HCT116 (cell line): ENCODE measurements around the gene OR6J1. TPM values are rescaled to one million over a fixed set of nuclear protein-coding genes. Genes with fewer than 3 reads are reported as not detected.

ENCODE experiments used
- ATAC-seq: fragments of 200-7000 bp; cut with Tn5 transposase; 2 replicates; pipeline ENCODE4 v1.9.1; 2020; ENCODE audit warnings: mild to moderate bottlenecking, moderate library complexity
- BruUV-seq: library from RNA; stranded (reverse); fragments of 400-500 nt; replicated peaks from 2 replicates; lab custom pipeline; 2021; lab: Mats Ljungman, UMichigan
- CTCF ChIA-PET: fragments of 300-600 bp; sonication (Branson Sonifier 250); formaldehyde crosslinking; loops from one replicate; lab custom pipeline; 2021; ENCODE audit warnings: antibody characterized with exemption; lab: Charles Lee
- POLR2A ChIA-PET: fragments of 300-600, 350-600 bp; sonication (Branson Sonifier 250); formaldehyde crosslinking; loops from one replicate; lab custom pipeline; 2021; ENCODE audit warnings: antibody characterized with exemption; lab: Charles Lee
- RAD21 ChIA-PET, 2 experiments: fragments of 300-600 bp; sonication (Branson Sonifier 250); formaldehyde crosslinking; loops; one replicate each; lab custom pipeline; 2023; ENCODE audit warnings: low total read pairs in 2 of 2; ENCODE audit not compliant: uncharacterized antibody in 2 of 2, unreplicated experiment in 2 of 2, low non-redundant PET in 1 of 2; lab: Charles Lee
- DNase-seq: peaks from one replicate; pipeline ENCODE4 v3.0.0-alpha.2; 2010; ENCODE audit warnings: low read depth, low spot score
- H2AFZ ChIP-seq: fragments of 200-600 bp; shearing (Covaris generic), sonication (generic); 2 replicates; pipeline ENCODE4 v1.6.1; 2017; ENCODE audit warnings: low read depth, mixed run types, mixed read lengths, antibody characterized with exemption, low read length; ENCODE audit not compliant: poor library complexity, severe bottlenecking
- H3K27ac ChIP-seq: 2 replicates; pipeline ENCODE4 v1.5.1; 2012; ENCODE audit warnings: low read depth, low read length
- H3K27me3 ChIP-seq: fragments of 200-600 bp; sonication (generic); 2 replicates; pipeline ENCODE4 v1.6.1; 2016; ENCODE audit warnings: mixed run types, low read length, mixed read lengths; ENCODE audit not compliant: insufficient read depth
- H3K36me3 ChIP-seq, 2 experiments: fragments of 200-500 bp in 1 of 2; fragments of 200-600 bp in 1 of 2; sonication (Bioruptor generic) in 1 of 2; sonication (generic) in 1 of 2; 2 replicates each; pipeline versions ENCODE4 v1.5.1 to v1.6.1; 2014 to 2016; ENCODE audit warnings: low read length in 2 of 2, inconsistent platforms in 1 of 2, mixed read lengths in 1 of 2, mixed run types in 1 of 2; ENCODE audit not compliant: insufficient read depth in 2 of 2, control insufficient read depth in 1 of 2
- H3K4me1 ChIP-seq, 2 experiments: fragments of 200-600 bp in 1 of 2; sonication (generic) in 1 of 2; 2 replicates each; pipeline versions ENCODE4 v1.5.1 to v1.6.1; 2012 to 2017; ENCODE audit warnings: low read length in 2 of 2, inconsistent platforms in 1 of 2, mild to moderate bottlenecking in 1 of 2, mixed read lengths in 1 of 2, mixed run types in 1 of 2, moderate library complexity in 1 of 2; ENCODE audit not compliant: insufficient read depth in 2 of 2, control insufficient read depth in 1 of 2
- H3K4me2 ChIP-seq: fragments of 200-600 bp; sonication (generic); 2 replicates; pipeline ENCODE4 v1.6.1; 2017; ENCODE audit warnings: mixed run types, low read length, mixed read lengths
- H3K4me3 ChIP-seq, 2 experiments: fragments of 200-600 bp in 1 of 2; sonication (generic) in 1 of 2; replicated peaks in 1 of 2; 2 replicates each; pipeline ENCODE4 v1.5.1; 2011 to 2016; ENCODE audit warnings: low read length in 2 of 2, control low read depth in 1 of 2, low read depth in 1 of 2, mild to moderate bottlenecking in 1 of 2, mixed read lengths in 1 of 2, mixed run types in 1 of 2
- H3K79me2 ChIP-seq: fragments of 200-600 bp; sonication (generic); 2 replicates; pipeline ENCODE4 v1.6.1; 2017; ENCODE audit warnings: mild to moderate bottlenecking, mixed run types, low read length, moderate library complexity, mixed read lengths; ENCODE audit not compliant: insufficient read depth
- H3K9ac ChIP-seq: fragments of 200-600 bp; sonication (generic); 2 replicates; pipeline ENCODE4 v1.6.1; 2016; ENCODE audit warnings: low read length, mixed read lengths
- H3K9me2 ChIP-seq: fragments of 200-600 bp; sonication (generic), shearing (Covaris generic); 2 replicates; pipeline ENCODE4 v1.6.1; 2017; ENCODE audit warnings: mixed run types, mild to moderate bottlenecking, moderate library complexity; ENCODE audit not compliant: insufficient read depth
- H3K9me3 ChIP-seq, 2 experiments: fragments of 200-500 bp in 1 of 2; fragments of 200-600 bp in 1 of 2; sonication (Bioruptor generic) in 1 of 2; sonication (generic) in 1 of 2; 2 replicates each; pipeline ENCODE4 v1.6.1; 2014 to 2017; ENCODE audit warnings: low read length in 2 of 2, mixed read lengths in 2 of 2, inconsistent platforms in 1 of 2, low read depth in 1 of 2, mild to moderate bottlenecking in 1 of 2, mixed run types in 1 of 2, moderate library complexity in 1 of 2; ENCODE audit not compliant: control insufficient read depth in 1 of 2, insufficient read depth in 1 of 2
- H4K20me1 ChIP-seq: fragments of 200-600 bp; sonication (generic), shearing (Covaris generic); 2 replicates; pipeline ENCODE4 v1.6.1; 2017; ENCODE audit warnings: mixed run types, mild to moderate bottlenecking, moderate library complexity; ENCODE audit not compliant: insufficient read depth
- RAD21 ChIP-seq: IDR thresholded peaks from 2 replicates; pipeline ENCODE4 v1.6.1; 2012; ENCODE audit warnings: low read depth, mild to moderate bottlenecking
- SIN3A ChIP-seq: IDR thresholded peaks from 2 replicates; pipeline ENCODE4 v1.6.1; 2012; ENCODE audit warnings: low read depth
- intact Hi-C: fragments of 100-400 bp; cut with micrococcal nuclease; formaldehyde crosslinking; loops from 2 replicates; pipeline ENCODE4 v1.10.0; 2022
- total RNA-seq: library from RNA; stranded (reverse); gene quantifications from one replicate; pipeline ENCODE4 v1.2.1, GENCODE V29; 2021; ENCODE audit not compliant: unreplicated experiment
- TF ChIP-seq, protein P1 (sequence below), 3 experiments: fragments of 200-600 bp in 1 of 3; sonication (generic) in 1 of 3; IDR thresholded peaks in 2 of 3; conservative IDR thresholded peaks in 1 of 3; 2 replicates each; pipeline ENCODE4 v1.5.1; 2012 to 2017; ENCODE audit warnings: low read depth in 2 of 3, low read length in 2 of 3, antibody characterized with exemption in 1 of 3, borderline replicate concordance in 1 of 3, control low read depth in 1 of 3, mild to moderate bottlenecking in 1 of 3, mixed read lengths in 1 of 3, mixed run types in 1 of 3, moderate library complexity in 1 of 3; ENCODE audit not compliant: insufficient read depth in 1 of 3
- TF ChIP-seq, protein P2 (sequence below): IDR thresholded peaks from 2 replicates; pipeline ENCODE4 v1.6.1; 2012; ENCODE audit warnings: low read depth

The OR6J1 gene
- total RNA-seq, 1 experiment from 2014 or later, result not detected

DNA sequence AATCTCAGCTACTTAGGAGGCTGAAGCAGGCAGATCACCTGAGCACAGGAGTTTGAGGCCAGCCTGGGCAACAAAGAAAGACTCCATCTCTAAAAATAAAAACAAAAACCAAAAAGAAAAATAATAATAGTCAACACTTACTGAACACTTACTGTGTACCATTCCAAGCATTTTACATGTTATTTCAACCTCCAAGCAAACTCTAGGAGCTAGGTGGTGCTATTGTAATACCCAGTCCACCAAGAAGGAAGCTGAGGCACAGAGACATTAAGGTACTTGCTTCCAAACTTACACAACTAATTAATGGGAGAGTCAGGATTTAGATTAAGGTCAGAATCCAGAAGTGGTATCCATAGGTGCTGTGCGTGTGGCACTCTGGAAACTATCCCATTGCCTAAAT is 13.7 kb upstream of the OR6J1 start:
- no peaks in the 10 kb centered on the region for H3K36me3 ChIP-seq
- RAD21 ChIA-PET, result interaction anchor here (0.6 to 1.1 kb wide), 4 partner anchors 55 to 196 kb away, joined by 3 to 7 read pairs (median 4); no protein-coding TSS in a partner anchor
- H3K4me2 ChIP-seq, result no peak overlapping the region
- H3K9me2 ChIP-seq, result no peaks in the 10 kb centered on the region
- no TSS peak for BruUV-seq
- H3K27ac ChIP-seq, result no peak overlapping the region
- intact Hi-C loops, result loop anchor here (1.0 to 5.0 kb wide), 3 partner anchors 159 to 244 kb away; partner anchors contain the start of gene SLC7A7
- peak; percentile 52; the same call in 1 of the 2 replicates for ATAC-seq
- CTCF ChIA-PET, result interaction anchor here (0.9 to 4.4 kb wide), 11 partner anchors 14 to 243 kb away, joined by 3 to 37 read pairs (median 5); partner anchors contain the start of genes DAD1, OR6J1, OXA1L and SLC7A7
- peaks cover 2 to 6% of the 10 kb centered on the region in 2 experiments; a peak in 3 of 4 replicates for H3K4me1 ChIP-seq
- no peaks in the 10 kb centered on the region for H3K79me2 ChIP-seq
- TF ChIP-seq, protein P1, sequence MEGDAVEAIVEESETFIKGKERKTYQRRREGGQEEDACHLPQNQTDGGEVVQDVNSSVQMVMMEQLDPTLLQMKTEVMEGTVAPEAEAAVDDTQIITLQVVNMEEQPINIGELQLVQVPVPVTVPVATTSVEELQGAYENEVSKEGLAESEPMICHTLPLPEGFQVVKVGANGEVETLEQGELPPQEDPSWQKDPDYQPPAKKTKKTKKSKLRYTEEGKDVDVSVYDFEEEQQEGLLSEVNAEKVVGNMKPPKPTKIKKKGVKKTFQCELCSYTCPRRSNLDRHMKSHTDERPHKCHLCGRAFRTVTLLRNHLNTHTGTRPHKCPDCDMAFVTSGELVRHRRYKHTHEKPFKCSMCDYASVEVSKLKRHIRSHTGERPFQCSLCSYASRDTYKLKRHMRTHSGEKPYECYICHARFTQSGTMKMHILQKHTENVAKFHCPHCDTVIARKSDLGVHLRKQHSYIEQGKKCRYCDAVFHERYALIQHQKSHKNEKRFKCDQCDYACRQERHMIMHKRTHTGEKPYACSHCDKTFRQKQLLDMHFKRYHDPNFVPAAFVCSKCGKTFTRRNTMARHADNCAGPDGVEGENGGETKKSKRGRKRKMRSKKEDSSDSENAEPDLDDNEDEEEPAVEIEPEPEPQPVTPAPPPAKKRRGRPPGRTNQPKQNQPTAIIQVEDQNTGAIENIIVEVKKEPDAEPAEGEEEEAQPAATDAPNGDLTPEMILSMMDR (IDR thresholded peaks at IDR 0.05 in 2 of 3, conservative IDR thresholded peaks at IDR 0.05 in 1 of 3; ENCODE audit: borderline replicate concordance in 1 of 3, insufficient read depth in 1 of 3, low read depth in 2 of 3, low read length in 2 of 3), result peak; percentile 57 to 82 (median 59)
- peak; percentile 91 for TF ChIP-seq RAD21
- TF ChIP-seq, protein P2, sequence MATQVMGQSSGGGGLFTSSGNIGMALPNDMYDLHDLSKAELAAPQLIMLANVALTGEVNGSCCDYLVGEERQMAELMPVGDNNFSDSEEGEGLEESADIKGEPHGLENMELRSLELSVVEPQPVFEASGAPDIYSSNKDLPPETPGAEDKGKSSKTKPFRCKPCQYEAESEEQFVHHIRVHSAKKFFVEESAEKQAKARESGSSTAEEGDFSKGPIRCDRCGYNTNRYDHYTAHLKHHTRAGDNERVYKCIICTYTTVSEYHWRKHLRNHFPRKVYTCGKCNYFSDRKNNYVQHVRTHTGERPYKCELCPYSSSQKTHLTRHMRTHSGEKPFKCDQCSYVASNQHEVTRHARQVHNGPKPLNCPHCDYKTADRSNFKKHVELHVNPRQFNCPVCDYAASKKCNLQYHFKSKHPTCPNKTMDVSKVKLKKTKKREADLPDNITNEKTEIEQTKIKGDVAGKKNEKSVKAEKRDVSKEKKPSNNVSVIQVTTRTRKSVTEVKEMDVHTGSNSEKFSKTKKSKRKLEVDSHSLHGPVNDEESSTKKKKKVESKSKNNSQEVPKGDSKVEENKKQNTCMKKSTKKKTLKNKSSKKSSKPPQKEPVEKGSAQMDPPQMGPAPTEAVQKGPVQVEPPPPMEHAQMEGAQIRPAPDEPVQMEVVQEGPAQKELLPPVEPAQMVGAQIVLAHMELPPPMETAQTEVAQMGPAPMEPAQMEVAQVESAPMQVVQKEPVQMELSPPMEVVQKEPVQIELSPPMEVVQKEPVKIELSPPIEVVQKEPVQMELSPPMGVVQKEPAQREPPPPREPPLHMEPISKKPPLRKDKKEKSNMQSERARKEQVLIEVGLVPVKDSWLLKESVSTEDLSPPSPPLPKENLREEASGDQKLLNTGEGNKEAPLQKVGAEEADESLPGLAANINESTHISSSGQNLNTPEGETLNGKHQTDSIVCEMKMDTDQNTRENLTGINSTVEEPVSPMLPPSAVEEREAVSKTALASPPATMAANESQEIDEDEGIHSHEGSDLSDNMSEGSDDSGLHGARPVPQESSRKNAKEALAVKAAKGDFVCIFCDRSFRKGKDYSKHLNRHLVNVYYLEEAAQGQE, result no peak
- TF ChIP-seq SIN3A, result no peak
- H3K9me3 ChIP-seq, result no peaks in the 10 kb centered on the region
- H3K9ac ChIP-seq, result no peak overlapping the region
- POLR2A ChIA-PET, result interaction anchor here (0.6 to 1.4 kb wide), 2 partner anchors 108 to 195 kb away, joined by 3 to 5 read pairs; partner anchors contain the start of gene OXA1L
- H3K27me3 ChIP-seq, result no peaks in the 10 kb centered on the region
- no peaks in the 10 kb centered on the region for H4K20me1 ChIP-seq
- no peak overlapping the region for H2AFZ ChIP-seq
- no peak for DNase-seq
- no peak overlapping the region for H3K4me3 ChIP-seq
